ENCODE results near the gene AKR7A3. TPM values are rescaled to one million over a fixed set of nuclear protein-coding genes. Genes with fewer than 3 reads are reported as not detected.
A peak's percentile ranks its signal among the peaks of the same experiment; 100 is the strongest.

Gene AKR7A3
- total RNA-seq, 4 donors from 2014 or later: 0.13 to 1.6 (median 0.66) TPM

GRCh38 chr1:19255288-19255687 is 33.3 kb downstream of the AKR7A3 start:
- intact Hi-C loops (cut with DNase I): loop anchor here (10.0 kb wide), 1 partner anchor 50 kb away; no protein-coding TSS in a partner anchor
- Histone ChIP-seq H3K36me3 (peaks cover 29 to 57% (median 54%) of the 10 kb centered on the region in 4 donors), H3K4me3 (no peak overlapping the region), H3K27ac (replicated peaks in 1 of 4) (no peak overlapping the region), H3K4me1 (peaks cover 24 to 34% (median 30%) of the 10 kb centered on the region in 4 donors), H3K27me3 (no peaks in the 10 kb centered on the region), H3K9me3 (no peaks in the 10 kb centered on the region)
- 78% methylated on average over 4 of the region's 4 CpGs for WGBS
- DNase-seq (ENCODE audit: extremely low spot score): no peak
- TF ChIP-seq POLR2A (IDR thresholded peaks at IDR 0.05; ENCODE audit: low read depth) (no peak), EP300 (IDR thresholded peaks at IDR 0.05) (no peak), POLR2AphosphoS5 (IDR thresholded peaks at IDR 0.05) (no peak), CTCF (IDR thresholded peaks at IDR 0.05) (no peak)

GRCh38 chr1:19254416-19254815 is 34.2 kb downstream of the AKR7A3 start:
- H3K4me1 ChIP-seq: peaks cover 29 to 43% (median 37%) of the 10 kb centered on the region in 4 donors
- H3K4me3 ChIP-seq: no peak overlapping the region

GRCh38 chr1:19251305-19252196 is 37.0 kb downstream of the AKR7A3 start, which contains the start of the genes EMC1 and MRTO4:
Gene EMC1, minus strand, starts transcription at chr1:19251524. Its CDS starts 15 bp downstream, at chr1:19251509.
Gene MRTO4, plus strand, starts transcription at chr1:19251805. Its CDS starts 31 bp downstream, at chr1:19251836.
- 1% methylated on average over 35 of the region's 81 CpGs for WGBS
- Histone ChIP-seq H3K36me3 (peaks cover 5 to 30% (median 16%) of the 10 kb centered on the region in 4 donors), H3K27ac (replicated peaks in 1 of 4) (peak within 1 kb of the TSS; percentile 83 to 94 (median 92)), H3K27me3 (no peaks in the 10 kb centered on the region), H3K4me3 (peak within 1 kb of the TSS; percentile 77 to 92 (median 86)), H3K4me1 (peaks cover 30 to 47% (median 39%) of the 10 kb centered on the region in 4 donors), H3K9me3 (no peaks in the 10 kb centered on the region)
- peak; percentile 95 for DNase-seq (ENCODE audit: extremely low spot score)
- intact Hi-C loops (cut with DNase I): loop anchor here (5.0 to 10.0 kb wide), 2 partner anchors 53 to 411 kb away; partner anchors contain the start of gene HTR6
- TF ChIP-seq POLR2A (IDR thresholded peaks at IDR 0.05; ENCODE audit: low read depth) (no peak), CTCF (IDR thresholded peaks at IDR 0.05) (no peak), POLR2AphosphoS5 (IDR thresholded peaks at IDR 0.05) (peak; percentile 72 to 88), EP300 (IDR thresholded peaks at IDR 0.05) (no peak)

More at GRCh38 chr1:19254416-19254815, 34.2 kb downstream of the AKR7A3 start:
- H3K36me3 ChIP-seq: peaks cover 28 to 48% (median 45%) of the 10 kb centered on the region in 4 donors
- H3K9me3 ChIP-seq: no peaks in the 10 kb centered on the region
- no peak for DNase-seq (ENCODE audit: extremely low spot score)
- intact Hi-C loops (cut with DNase I): loop anchor here (5.0 to 10.0 kb wide), 2 partner anchors 50 to 408 kb away; partner anchors contain the start of gene HTR6
- TF ChIP-seq POLR2AphosphoS5 (IDR thresholded peaks at IDR 0.05) (no peak), POLR2A (IDR thresholded peaks at IDR 0.05; ENCODE audit: low read depth) (no peak), EP300 (IDR thresholded peaks at IDR 0.05) (no peak), CTCF (IDR thresholded peaks at IDR 0.05) (no peak)
- no peak overlapping the region for H3K27ac ChIP-seq (replicated peaks in 1 of 4)
- no peaks in the 10 kb centered on the region for H3K27me3 ChIP-seq

- DNase-seq (ENCODE audit: extremely low spot score): no peak
- Histone ChIP-seq H3K9me3 (no peaks in the 10 kb centered on the region), H3K4me3 (peak overlapping the region; percentile 77 to 92 (median 86)), H3K4me1 (peaks cover 30 to 47% (median 39%) of the 10 kb centered on the region in 4 donors), H3K36me3 (peaks cover 0 to 22% (median 8%) of the 10 kb centered on the region in 4 donors), H3K27me3 (no peaks in the 10 kb centered on the region), H3K27ac (replicated peaks in 1 of 4) (peak overlapping the region; percentile 83 to 94 (median 92))
- TF ChIP-seq EP300 (IDR thresholded peaks at IDR 0.05): no peak
- no peak for TF ChIP-seq POLR2AphosphoS5 (IDR thresholded peaks at IDR 0.05)
- TF ChIP-seq POLR2A (IDR thresholded peaks at IDR 0.05; ENCODE audit: low read depth): no peak
- no peak for TF ChIP-seq CTCF (IDR thresholded peaks at IDR 0.05)
- intact Hi-C loops (cut with DNase I): loop anchor here (5.0 to 10.0 kb wide), 2 partner anchors 54 to 412 kb away; partner anchors contain the start of gene HTR6
- WGBS: 12% methylated on average over 14 of the region's 14 CpGs
Observed at GRCh38 chr1:19250629-19251304, 37.8 kb downstream of the AKR7A3 start.
